Measurements from ENCODE around the gene FRG1.
A peak's percentile ranks its signal among the peaks of the same experiment; 100 is the strongest.

FRG1 gene

DNA sequence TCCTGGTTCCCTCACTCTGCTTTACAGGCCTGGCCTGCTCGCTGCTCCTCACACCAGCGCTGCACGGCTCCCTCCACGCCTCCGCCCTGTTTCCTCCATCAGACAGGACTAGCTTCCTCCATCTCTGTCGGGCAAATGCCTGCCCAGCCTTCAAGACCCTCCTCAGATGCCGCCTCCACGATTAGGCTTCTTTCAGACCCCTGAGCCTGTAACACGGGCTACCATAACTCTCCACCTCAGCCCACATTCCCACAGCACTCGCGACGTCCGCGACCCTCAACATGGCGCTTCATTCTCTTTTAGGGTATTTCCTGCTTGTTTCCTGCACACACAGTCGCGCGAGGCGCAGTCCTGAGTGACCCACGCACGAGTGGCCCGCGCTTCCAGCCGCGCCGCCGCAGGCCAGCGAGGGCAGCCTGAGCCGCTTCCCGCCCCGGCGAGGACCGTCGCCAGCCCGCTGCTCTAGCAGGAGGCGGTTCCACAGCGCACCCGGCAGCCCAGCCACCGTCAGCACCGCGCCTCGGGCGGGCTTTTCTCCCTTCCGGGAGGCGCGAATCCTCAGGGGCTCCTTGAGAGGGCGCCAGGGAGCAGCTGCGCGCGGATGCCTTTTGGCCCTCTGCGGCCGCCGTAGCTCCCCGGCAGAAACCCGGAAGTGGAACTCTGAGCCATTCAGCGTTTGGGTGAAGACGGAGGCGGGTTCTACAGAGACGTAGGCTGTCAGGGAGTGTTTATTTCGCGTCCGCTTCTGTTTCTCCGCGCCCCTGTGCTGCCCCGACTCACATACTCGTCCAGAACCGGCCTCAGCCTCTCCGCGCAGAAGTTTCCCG is at the start of gene FRG1 (continued):
- TF ChIP-seq YY1 (tag by site-specific recombination; IDR thresholded peaks at IDR 0.05) = 0 out of 2 replicates have a peak, but pooled peaks have one; percentile 38
- TF ChIP-seq, protein P1, sequence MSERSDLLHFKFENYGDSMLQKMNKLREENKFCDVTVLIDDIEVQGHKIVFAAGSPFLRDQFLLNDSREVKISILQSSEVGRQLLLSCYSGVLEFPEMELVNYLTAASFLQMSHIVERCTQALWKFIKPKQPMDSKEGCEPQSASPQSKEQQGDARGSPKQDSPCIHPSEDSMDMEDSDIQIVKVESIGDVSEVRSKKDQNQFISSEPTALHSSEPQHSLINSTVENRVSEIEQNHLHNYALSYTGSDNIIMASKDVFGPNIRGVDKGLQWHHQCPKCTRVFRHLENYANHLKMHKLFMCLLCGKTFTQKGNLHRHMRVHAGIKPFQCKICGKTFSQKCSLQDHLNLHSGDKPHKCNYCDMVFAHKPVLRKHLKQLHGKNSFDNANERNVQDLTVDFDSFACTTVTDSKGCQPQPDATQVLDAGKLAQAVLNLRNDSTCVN (tag by site-specific recombination; optimal IDR thresholded peaks at IDR 0.05) = peak; percentile 75
- TF ChIP-seq ZNF610 (tag by site-specific recombination; IDR thresholded peaks at IDR 0.05; ENCODE audit: borderline replicate concordance) = 0 out of 2 replicates have a peak, but pooled peaks have one; percentile 64
- peak; percentile 78 for TF ChIP-seq ZNF629 (tag by site-specific recombination; IDR thresholded peaks at IDR 0.05)
- TF ChIP-seq ZFP3 (tag by site-specific recombination; IDR thresholded peaks at IDR 0.05; ENCODE audit: low read depth) = no peak
- TF ChIP-seq ZEB2 (tag by site-specific recombination; IDR thresholded peaks at IDR 0.05) = 0 out of 2 replicates have a peak, but pooled peaks have one; percentile 52
- no peak for TF ChIP-seq ZNF350 (tag by site-specific recombination; IDR thresholded peaks at IDR 0.05)
- TF ChIP-seq ZNF621 (tag by site-specific recombination; IDR thresholded peaks at IDR 0.05) = no peak
- no peak for TF ChIP-seq ZNF658 (tag by site-specific recombination; IDR thresholded peaks at IDR 0.05)
- no peak for TF ChIP-seq ZNF114 (tag by site-specific recombination; IDR thresholded peaks at IDR 0.05)
- no peak for TF ChIP-seq ZNF677 (tag by site-specific recombination; IDR thresholded peaks at IDR 0.05)
- TF ChIP-seq PRDM1 (tag by site-specific recombination; IDR thresholded peaks at IDR 0.05) = no peak
- TF ChIP-seq KLF1 (tag by site-specific recombination; IDR thresholded peaks at IDR 0.05) = no peak
- TF ChIP-seq IKZF3 (tag by site-specific recombination; IDR thresholded peaks at IDR 0.05) = peak; percentile 74
- TF ChIP-seq ZNF426 (tag by site-specific recombination; IDR thresholded peaks at IDR 0.05) = no peak
- 0 out of 2 replicates have a peak, but pooled peaks have one; percentile 32 for TF ChIP-seq WT1 (tag by site-specific recombination; IDR thresholded peaks at IDR 0.05)
- TF ChIP-seq, protein P2, sequence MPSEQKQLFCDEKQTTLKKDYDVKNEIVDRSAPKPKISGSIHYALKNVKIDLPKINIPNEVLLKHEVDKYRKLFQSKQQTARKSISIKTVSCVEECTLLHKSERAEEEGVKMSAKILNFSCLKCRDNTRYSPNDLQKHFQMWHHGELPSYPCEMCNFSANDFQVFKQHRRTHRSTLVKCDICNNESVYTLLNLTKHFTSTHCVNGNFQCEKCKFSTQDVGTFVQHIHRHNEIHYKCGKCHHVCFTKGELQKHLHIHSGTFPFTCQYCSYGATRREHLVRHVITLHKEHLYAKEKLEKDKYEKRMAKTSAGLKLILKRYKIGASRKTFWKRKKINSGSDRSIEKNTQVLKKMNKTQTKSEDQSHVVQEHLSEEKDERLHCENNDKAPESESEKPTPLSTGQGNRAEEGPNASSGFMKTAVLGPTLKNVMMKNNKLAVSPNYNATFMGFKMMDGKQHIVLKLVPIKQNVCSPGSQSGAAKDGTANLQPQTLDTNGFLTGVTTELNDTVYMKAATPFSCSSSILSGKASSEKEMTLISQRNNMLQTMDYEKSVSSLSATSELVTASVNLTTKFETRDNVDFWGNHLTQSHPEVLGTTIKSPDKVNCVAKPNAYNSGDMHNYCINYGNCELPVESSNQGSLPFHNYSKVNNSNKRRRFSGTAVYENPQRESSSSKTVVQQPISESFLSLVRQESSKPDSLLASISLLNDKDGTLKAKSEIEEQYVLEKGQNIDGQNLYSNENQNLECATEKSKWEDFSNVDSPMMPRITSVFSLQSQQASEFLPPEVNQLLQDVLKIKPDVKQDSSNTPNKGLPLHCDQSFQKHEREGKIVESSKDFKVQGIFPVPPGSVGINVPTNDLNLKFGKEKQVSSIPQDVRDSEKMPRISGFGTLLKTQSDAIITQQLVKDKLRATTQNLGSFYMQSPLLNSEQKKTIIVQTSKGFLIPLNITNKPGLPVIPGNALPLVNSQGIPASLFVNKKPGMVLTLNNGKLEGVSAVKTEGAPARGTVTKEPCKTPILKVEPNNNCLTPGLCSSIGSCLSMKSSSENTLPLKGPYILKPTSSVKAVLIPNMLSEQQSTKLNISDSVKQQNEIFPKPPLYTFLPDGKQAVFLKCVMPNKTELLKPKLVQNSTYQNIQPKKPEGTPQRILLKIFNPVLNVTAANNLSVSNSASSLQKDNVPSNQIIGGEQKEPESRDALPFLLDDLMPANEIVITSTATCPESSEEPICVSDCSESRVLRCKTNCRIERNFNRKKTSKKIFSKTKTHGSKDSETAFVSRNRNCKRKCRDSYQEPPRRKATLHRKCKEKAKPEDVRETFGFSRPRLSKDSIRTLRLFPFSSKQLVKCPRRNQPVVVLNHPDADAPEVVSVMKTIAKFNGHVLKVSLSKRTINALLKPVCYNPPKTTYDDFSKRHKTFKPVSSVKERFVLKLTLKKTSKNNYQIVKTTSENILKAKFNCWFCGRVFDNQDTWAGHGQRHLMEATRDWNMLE (tag by site-specific recombination; conservative IDR thresholded peaks at IDR 0.05; ENCODE audit: low read depth) = peak; percentile 74
- TF ChIP-seq ZNF214 (tag by site-specific recombination; IDR thresholded peaks at IDR 0.05; ENCODE audit: borderline replicate concordance) = no peak
- no peak for TF ChIP-seq ZNF514 (tag by site-specific recombination; IDR thresholded peaks at IDR 0.05)
- peak; percentile 86 for TF ChIP-seq ZNF501 (tag by site-specific recombination; IDR thresholded peaks at IDR 0.05)
- TF ChIP-seq ZNF843 (tag by site-specific recombination; IDR thresholded peaks at IDR 0.05) = peak; percentile 40; the same call in 1 of the 2 replicates
- no peak for TF ChIP-seq REPIN1 (tag by site-specific recombination; IDR thresholded peaks at IDR 0.05; ENCODE audit: low read depth)
- TF ChIP-seq ZNF791 (tag by site-specific recombination; IDR thresholded peaks at IDR 0.05) = no peak
- no peak for TF ChIP-seq ZNF366 (tag by site-specific recombination; conservative IDR thresholded peaks at IDR 0.05)
- TF ChIP-seq, protein P3, sequence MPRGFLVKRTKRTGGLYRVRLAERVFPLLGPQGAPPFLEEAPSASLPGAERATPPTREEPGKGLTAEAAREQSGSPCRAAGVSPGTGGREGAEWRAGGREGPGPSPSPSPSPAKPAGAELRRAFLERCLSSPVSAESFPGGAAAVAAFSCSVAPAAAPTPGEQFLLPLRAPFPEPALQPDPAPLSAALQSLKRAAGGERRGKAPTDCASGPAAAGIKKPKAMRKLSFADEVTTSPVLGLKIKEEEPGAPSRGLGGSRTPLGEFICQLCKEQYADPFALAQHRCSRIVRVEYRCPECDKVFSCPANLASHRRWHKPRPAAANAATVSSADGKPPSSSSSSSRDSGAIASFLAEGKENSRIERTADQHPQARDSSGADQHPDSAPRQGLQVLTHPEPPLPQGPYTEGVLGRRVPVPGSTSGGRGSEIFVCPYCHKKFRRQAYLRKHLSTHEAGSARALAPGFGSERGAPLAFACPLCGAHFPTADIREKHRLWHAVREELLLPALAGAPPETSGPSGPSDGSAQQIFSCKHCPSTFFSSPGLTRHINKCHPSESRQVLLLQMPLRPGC (tag by site-specific recombination; IDR thresholded peaks at IDR 0.05) = peak; percentile 39; the same call in 1 of the 2 replicates
- TF ChIP-seq, protein P4, sequence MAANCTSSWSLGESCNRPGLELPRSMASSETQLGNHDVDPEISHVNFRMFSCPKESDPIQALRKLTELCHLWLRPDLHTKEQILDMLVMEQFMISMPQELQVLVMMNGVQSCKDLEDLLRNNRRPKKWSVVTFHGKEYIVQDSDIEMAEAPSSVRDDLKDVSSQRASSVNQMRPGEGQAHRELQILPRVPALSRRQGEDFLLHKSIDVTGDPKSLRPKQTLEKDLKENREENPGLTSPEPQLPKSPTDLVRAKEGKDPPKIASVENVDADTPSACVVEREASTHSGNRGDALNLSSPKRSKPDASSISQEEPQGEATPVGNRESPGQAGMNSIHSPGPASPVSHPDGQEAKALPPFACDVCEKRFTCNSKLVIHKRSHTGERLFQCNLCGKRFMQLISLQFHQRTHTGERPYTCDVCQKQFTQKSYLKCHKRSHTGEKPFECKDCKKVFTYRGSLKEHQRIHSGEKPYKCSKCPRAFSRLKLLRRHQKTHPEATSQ (tag by site-specific recombination; IDR thresholded peaks at IDR 0.05) = peak; percentile 72; the same call in 1 of the 2 replicates
- TF ChIP-seq, protein P5, sequence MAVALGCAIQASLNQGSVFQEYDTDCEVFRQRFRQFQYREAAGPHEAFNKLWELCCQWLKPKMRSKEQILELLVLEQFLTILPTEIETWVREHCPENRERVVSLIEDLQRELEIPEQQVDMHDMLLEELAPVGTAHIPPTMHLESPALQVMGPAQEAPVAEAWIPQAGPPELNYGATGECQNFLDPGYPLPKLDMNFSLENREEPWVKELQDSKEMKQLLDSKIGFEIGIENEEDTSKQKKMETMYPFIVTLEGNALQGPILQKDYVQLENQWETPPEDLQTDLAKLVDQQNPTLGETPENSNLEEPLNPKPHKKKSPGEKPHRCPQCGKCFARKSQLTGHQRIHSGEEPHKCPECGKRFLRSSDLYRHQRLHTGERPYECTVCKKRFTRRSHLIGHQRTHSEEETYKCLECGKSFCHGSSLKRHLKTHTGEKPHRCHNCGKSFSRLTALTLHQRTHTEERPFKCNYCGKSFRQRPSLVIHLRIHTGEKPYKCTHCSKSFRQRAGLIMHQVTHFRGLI (tag by site-specific recombination; IDR thresholded peaks at IDR 0.05) = peak; percentile 92

Data from HEK293 (cell line).